Psoas muscle (tissue), 8 donors: ENCODE results near the gene UGT8. TPM values are rescaled to one million over a fixed set of nuclear protein-coding genes. Genes with fewer than 3 reads are reported as not detected.
"Not testable (repeated sequence)": the region's sequence is repeated elsewhere in the genome, so short reads cannot be mapped to it uniquely, and the experiment has no call there.

Experiments
- ATAC-seq, 4 donors: fragments of 200-7000 bp; cut with Tn5 transposase; one replicate each; pipeline ENCODE4 v1.9.1; 2020; ENCODE audit warnings: moderate library complexity in 3 of 4, mild to moderate bottlenecking in 2 of 4
- DNase-seq, 2 donors: peaks; one replicate each; pipeline ENCODE4 v3.0.0-alpha.2; 2020
- H3K27ac ChIP-seq: fragments of 200-600 bp; one replicate; pipeline ENCODE4 v1.8.0; 2022
- H3K27me3 ChIP-seq, 3 donors: fragments of 200-600 bp in 1 of 3; one replicate each; pipeline versions ENCODE4 v1.6.1 to v1.8.0; 2013 to 2022; ENCODE audit warnings: low read length in 2 of 3, mild to moderate bottlenecking in 2 of 3, moderate library complexity in 1 of 3; ENCODE audit not compliant: insufficient read depth in 3 of 3
- H3K36me3 ChIP-seq, 2 donors: fragments of 200-600 bp in 1 of 2; one replicate each; pipeline versions ENCODE4 v1.6.1 to v1.8.0; 2013 to 2022; ENCODE audit warnings: low read depth in 1 of 2, mild to moderate bottlenecking in 1 of 2, moderate library complexity in 1 of 2; ENCODE audit not compliant: insufficient read depth in 1 of 2
- H3K4me1 ChIP-seq: fragments of 200-600 bp; one replicate; pipeline ENCODE4 v1.8.0; 2022
- H3K4me3 ChIP-seq: fragments of 200-600 bp; one replicate; pipeline ENCODE4 v1.8.0; 2022; ENCODE audit warnings: mild to moderate bottlenecking
- H3K9me3 ChIP-seq: fragments of 200-600 bp; one replicate; pipeline ENCODE4 v1.8.0; 2022
- CTCF ChIP-seq: fragments of 200-600 bp; IDR thresholded peaks from one replicate; pipeline ENCODE4 v1.8.0; 2022; ENCODE audit warnings: antibody characterized with exemption
- WGBS, 3 donors: extraction: QIAGEN DNeasy Blood & Tissue Kit; methylation state at CpG; one replicate each; pipeline versions ENCODE4 v1.1.6 to v1.1.7; 2013; 5-methylcytosine and 5-hydroxymethylcytosine counted together
- intact Hi-C, 2 donors: fragments of 100-400 bp; cut with DNase I; formaldehyde crosslinking; loops; one replicate each; pipeline versions ENCODE4 v1.11.0 to v1.14.2; 2022
- polyA plus RNA-seq, 3 donors: library from polyadenylated mRNA; stranded (reverse); fragments of 200-250 nt; gene quantifications; one replicate each; pipeline ENCODE4 v1.2.3, GENCODE V29; 2013
- total RNA-seq, 4 donors: library from RNA; stranded (reverse); fragmentation: NEBNext Ultra II Directional in 2 of 4; extraction: Animal tissue kit (Norgen Biotek cat#: 25700) in 2 of 4; gene quantifications; one replicate each; pipeline versions ENCODE4 v1.2.1 to v1.2.4, GENCODE V29; 2021 to 2023
- donor health status: healthy with polysubstance abuse.
- donor health status: DM: no; HTN: no; CAD: no; lungs with moderate emphysema.
- donor health status: Bipolar disorder and iron deficiency.
- donor health status: healthy.
- donor health status: DM: yes; HTN: yes; CAD: no.
- donor health status: DM: no; HTN: no; CAD: no.
- donor health status: DM: no; HTN: no; CAD: no.
- donor health status: DM: yes; HTN: yes; CAD: no.

UGT8 gene
- total and polyA plus RNA-seq, 7 donors, result 0.04 to 0.08 (median 0.05) TPM; not detected in 4

GRCh38 chr4:114659386-114660008, 60.9 kb downstream of the UGT8 start:
- H3K27ac ChIP-seq, result no peak overlapping the region
- H3K4me1 ChIP-seq, result no peaks in the 10 kb centered on the region
- no peaks in the 10 kb centered on the region for H3K36me3 ChIP-seq
- peak; percentile 60 for TF ChIP-seq CTCF
- H3K9me3 ChIP-seq, result no peaks in the 10 kb centered on the region
- intact Hi-C loops, result no loop called here
- ATAC-seq (peak in 2 of 4 donors; percentile 62 to 64), DNase-seq (no peak)
- H3K27me3 ChIP-seq, result no peaks in the 10 kb centered on the region
- 2 to 4% (median 3%) methylated on average over 4 of the region's 4 CpGs for WGBS, 3 donors
- no peak overlapping the region for H3K4me3 ChIP-seq

- no peak for ATAC-seq
- no peaks in the 10 kb centered on the region for H3K36me3 ChIP-seq
- DNase-seq, result no peak
- intact Hi-C loops, result no loop called here
- no peak for TF ChIP-seq CTCF
- no peak overlapping the region for H3K27ac ChIP-seq
- H3K4me1 ChIP-seq, result no peaks in the 10 kb centered on the region
- no peaks in the 10 kb centered on the region for H3K9me3 ChIP-seq
- no peaks in the 10 kb centered on the region for H3K27me3 ChIP-seq
- H3K4me3 ChIP-seq, result no peak overlapping the region
- WGBS, 3 donors, result 78 to 79% (median 79%) methylated on average over 5 of the region's 5 CpGs
These were observed 64.5 kb downstream of the UGT8 start for GRCh38 chr4:114663083-114663482.

GRCh38 chr4:114668577-114668976, 70.0 kb downstream of the UGT8 start:
- TF ChIP-seq CTCF, result no peak
- DNase-seq (no peak), ATAC-seq (no peak)
- Histone ChIP-seq H3K27me3 (no peaks in the 10 kb centered on the region), H3K4me3 (no peak overlapping the region), H3K4me1 (no peaks in the 10 kb centered on the region), H3K27ac (no peak overlapping the region), H3K9me3 (no peaks in the 10 kb centered on the region), H3K36me3 (no peaks in the 10 kb centered on the region)
- intact Hi-C loops, result no loop called here
- 54 to 61% (median 59%) methylated on average over 1 of the region's 1 CpG for WGBS, 3 donors

- H3K9me3 ChIP-seq, H3K4me3 ChIP-seq, H3K36me3 ChIP-seq, H3K27ac ChIP-seq, H3K4me1 ChIP-seq, ATAC-seq, intact Hi-C loops, DNase-seq, H3K27me3 ChIP-seq: not testable (repeated sequence)
- WGBS, 3 donors, result 89 to 93% (median 89%) methylated on average over 4 of the region's 4 CpGs
These were observed 72.1 kb downstream of the UGT8 start for GRCh38 chr4:114670733-114671132.

- 91 to 92% (median 91%) methylated on average over 2 of the region's 2 CpGs for WGBS, 3 donors
- no peaks in the 10 kb centered on the region for H3K36me3 ChIP-seq
- intact Hi-C loops, result no loop called here
- no peaks in the 10 kb centered on the region for H3K9me3 ChIP-seq
- no peak for TF ChIP-seq CTCF
- H3K27ac ChIP-seq, result no peak overlapping the region
- no peaks in the 10 kb centered on the region for H3K27me3 ChIP-seq
- DNase-seq (no peak), ATAC-seq (no peak)
- no peak overlapping the region for H3K4me3 ChIP-seq
- H3K4me1 ChIP-seq, result no peaks in the 10 kb centered on the region
These were observed 74.7 kb downstream of the UGT8 start for GRCh38 chr4:114673306-114673705.
